Activated naive CD8-positive, alpha-beta T cell (primary cell): ENCODE measurements around the gene PDLIM4.
A peak's percentile ranks its signal among the peaks of the same experiment; 100 is the strongest.

Experiments
- H3K27ac Mint-ChIP-seq: one replicate; pipeline ENCODE4 v1.8.0; 2021; ENCODE audit warnings: mixed read lengths
- H3K27me3 Mint-ChIP-seq: one replicate; pipeline ENCODE4 v1.8.0; 2021; ENCODE audit warnings: mixed read lengths
- H3K36me3 Mint-ChIP-seq: one replicate; pipeline ENCODE4 v1.8.0; 2021; ENCODE audit warnings: mixed read lengths
- H3K4me1 Mint-ChIP-seq: one replicate; pipeline ENCODE4 v1.8.0; 2021; ENCODE audit warnings: low read depth, mixed read lengths
- H3K4me3 Mint-ChIP-seq: one replicate; pipeline ENCODE4 v1.8.0; 2021; ENCODE audit warnings: mild to moderate bottlenecking, mixed read lengths
- H3K9me3 Mint-ChIP-seq: one replicate; pipeline ENCODE4 v1.8.0; 2021; ENCODE audit warnings: low read depth, mixed read lengths

The PDLIM4 gene

GRCh38 chr5:132295505-132296411 lies 38.3 kb downstream of the PDLIM4 start:
- Mint-ChIP-seq H3K36me3 (no peaks in the 10 kb centered on the region), H3K27me3 (no peaks in the 10 kb centered on the region), H3K27ac (peak overlapping the region; percentile 89), H3K4me3 (peak overlapping the region; percentile 91), H3K4me1 (peaks cover 23% of the 10 kb centered on the region), H3K9me3 (no peaks in the 10 kb centered on the region)

- Mint-ChIP-seq H3K4me1 (peaks cover 23% of the 10 kb centered on the region), H3K27me3 (no peaks in the 10 kb centered on the region), H3K4me3 (no peak overlapping the region), H3K36me3 (no peaks in the 10 kb centered on the region), H3K9me3 (no peaks in the 10 kb centered on the region), H3K27ac (no peak overlapping the region)
These were observed 39.0 kb downstream of the PDLIM4 start for GRCh38 chr5:132296412-132297016.

- Mint-ChIP-seq H3K27me3 (no peaks in the 10 kb centered on the region), H3K9me3 (no peaks in the 10 kb centered on the region), H3K4me1 (peaks cover 23% of the 10 kb centered on the region), H3K27ac (no peak overlapping the region), H3K36me3 (no peaks in the 10 kb centered on the region), H3K4me3 (no peak overlapping the region)
These were observed 39.9 kb downstream of the PDLIM4 start for GRCh38 chr5:132297211-132297940.

GRCh38 chr5:132298298-132299212 lies 41.1 kb downstream of the PDLIM4 start:
- Mint-ChIP-seq H3K27ac (no peak overlapping the region), H3K9me3 (no peaks in the 10 kb centered on the region), H3K4me3 (no peak overlapping the region), H3K36me3 (no peaks in the 10 kb centered on the region), H3K4me1 (peaks cover 16% of the 10 kb centered on the region), H3K27me3 (no peaks in the 10 kb centered on the region)

- Mint-ChIP-seq H3K36me3 (peaks cover under 1% of the 10 kb centered on the region), H3K27ac (no peak overlapping the region), H3K4me1 (peaks cover 13% of the 10 kb centered on the region), H3K27me3 (no peaks in the 10 kb centered on the region), H3K4me3 (no peak overlapping the region), H3K9me3 (peaks cover under 1% of the 10 kb centered on the region)
These were observed 42.4 kb downstream of the PDLIM4 start for GRCh38 chr5:132299917-132300316.

- Mint-ChIP-seq H3K4me3 (no peak overlapping the region), H3K27ac (no peak overlapping the region), H3K36me3 (peaks cover 7% of the 10 kb centered on the region), H3K4me1 (peaks cover 5% of the 10 kb centered on the region), H3K9me3 (peaks cover 6% of the 10 kb centered on the region), H3K27me3 (no peaks in the 10 kb centered on the region)
These were observed 43.3 kb downstream of the PDLIM4 start for GRCh38 chr5:132300577-132301343.

GRCh38 chr5:132301344-132302271 lies 44.1 kb downstream of the PDLIM4 start:
- H3K27me3 Mint-ChIP-seq: no peaks in the 10 kb centered on the region
- no peak overlapping the region for H3K4me3 Mint-ChIP-seq
- peaks cover 7% of the 10 kb centered on the region for H3K36me3 Mint-ChIP-seq
- H3K9me3 Mint-ChIP-seq: peaks cover 6% of the 10 kb centered on the region
- H3K27ac Mint-ChIP-seq: no peak overlapping the region
- peaks cover 3% of the 10 kb centered on the region for H3K4me1 Mint-ChIP-seq

- Mint-ChIP-seq H3K4me1 (peaks cover 3% of the 10 kb centered on the region), H3K4me3 (no peak overlapping the region), H3K9me3 (peaks cover 6% of the 10 kb centered on the region)
These were observed 44.9 kb downstream of the PDLIM4 start for GRCh38 chr5:132302413-132302812.

GRCh38 chr5:132303589-132303988 lies 46.1 kb downstream of the PDLIM4 start:
- peaks cover 7% of the 10 kb centered on the region for H3K36me3 Mint-ChIP-seq
- H3K27me3 Mint-ChIP-seq: no peaks in the 10 kb centered on the region
- H3K4me3 Mint-ChIP-seq: no peak overlapping the region
- H3K9me3 Mint-ChIP-seq: peaks cover 6% of the 10 kb centered on the region
- no peak overlapping the region for H3K27ac Mint-ChIP-seq
- no peaks in the 10 kb centered on the region for H3K4me1 Mint-ChIP-seq

More at GRCh38 chr5:132302413-132302812, 44.9 kb downstream of the PDLIM4 start:
- H3K36me3 Mint-ChIP-seq: peaks cover 7% of the 10 kb centered on the region
- H3K27ac Mint-ChIP-seq: no peak overlapping the region
- H3K27me3 Mint-ChIP-seq: no peaks in the 10 kb centered on the region

GRCh38 chr5:132305420-132305819 lies 47.9 kb downstream of the PDLIM4 start:
- H3K27ac Mint-ChIP-seq: no peak overlapping the region
- no peak overlapping the region for H3K4me3 Mint-ChIP-seq
- H3K9me3 Mint-ChIP-seq: peaks cover 6% of the 10 kb centered on the region
- peaks cover 7% of the 10 kb centered on the region for H3K36me3 Mint-ChIP-seq
- no peaks in the 10 kb centered on the region for H3K27me3 Mint-ChIP-seq
- no peaks in the 10 kb centered on the region for H3K4me1 Mint-ChIP-seq

GRCh38 chr5:132308701-132309100 lies 51.2 kb downstream of the PDLIM4 start:
- no peaks in the 10 kb centered on the region for H3K27me3 Mint-ChIP-seq
- H3K36me3 Mint-ChIP-seq: peaks cover 7% of the 10 kb centered on the region
- H3K9me3 Mint-ChIP-seq: peaks cover 6% of the 10 kb centered on the region
- no peaks in the 10 kb centered on the region for H3K4me1 Mint-ChIP-seq
- H3K27ac Mint-ChIP-seq: no peak overlapping the region
- H3K4me3 Mint-ChIP-seq: no peak overlapping the region

GRCh38 chr5:132309679-132310078 lies 52.2 kb downstream of the PDLIM4 start:
- H3K4me3 Mint-ChIP-seq: no peak overlapping the region
- peaks cover 6% of the 10 kb centered on the region for H3K9me3 Mint-ChIP-seq
- no peaks in the 10 kb centered on the region for H3K4me1 Mint-ChIP-seq
- H3K36me3 Mint-ChIP-seq: peaks cover 7% of the 10 kb centered on the region
- no peaks in the 10 kb centered on the region for H3K27me3 Mint-ChIP-seq
- H3K27ac Mint-ChIP-seq: no peak overlapping the region
